ENCODE data around the gene SGPP2.
A peak's percentile ranks its signal among the peaks of the same experiment; 100 is the strongest.

The SGPP2 gene

DNA sequence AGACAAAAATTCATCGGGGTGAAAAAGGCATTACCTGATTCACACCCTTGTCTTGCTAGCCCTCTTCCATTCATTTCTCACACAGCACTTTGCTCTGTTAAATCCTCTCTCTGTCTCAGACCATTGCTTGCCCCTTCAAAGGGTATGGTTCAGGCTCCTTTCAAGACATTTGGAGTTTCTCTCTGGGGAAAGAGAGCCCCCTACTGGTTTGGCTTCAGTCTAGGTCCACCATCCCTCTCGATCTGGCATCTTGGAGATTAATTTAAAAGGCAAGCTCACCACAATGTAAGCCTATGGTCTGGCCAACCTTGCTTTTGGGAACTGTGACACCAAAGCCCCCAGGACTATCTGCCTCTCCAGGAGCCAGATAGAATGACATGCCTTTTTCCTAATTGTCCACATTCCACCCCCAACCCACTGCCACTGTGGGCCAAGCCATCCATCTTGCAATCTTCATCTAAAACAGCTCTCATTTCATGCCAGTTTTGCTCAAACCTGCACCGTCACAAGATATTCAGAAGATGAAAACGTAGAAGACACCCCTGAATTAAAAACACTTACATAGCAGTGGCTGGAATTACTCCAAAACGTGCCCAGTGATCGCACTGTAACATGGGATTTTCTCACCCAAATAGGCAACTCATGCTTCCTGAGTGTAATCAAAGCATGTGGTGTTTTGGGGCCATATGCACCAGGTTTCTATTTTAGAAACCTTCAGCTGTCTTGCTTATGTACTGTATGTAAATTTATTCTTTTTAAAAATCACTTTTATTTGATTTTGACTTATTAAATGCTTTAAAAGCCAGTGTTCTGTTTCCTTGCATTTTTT is 137.7 kb downstream of the SGPP2 start:
- Histone ChIP-seq H3K4me1 (ENCODE audit: control insufficient read depth, insufficient read depth, low read length) (no peaks in the 10 kb centered on the region), H3K9me3 (ENCODE audit: control insufficient read depth, insufficient read depth, low read depth, low read length) (no peaks in the 10 kb centered on the region), H3K27ac (ENCODE audit: extremely low read depth, low read depth, low read length) (no peak overlapping the region), H3K4me3 (ENCODE audit: low read depth, low read length) (no peak overlapping the region), H3K36me3 (ENCODE audit: control insufficient read depth in 2 of 2, insufficient read depth in 1 of 2, low read length in 2 of 2) (peaks cover 0 to 41% of the 10 kb centered on the region in 2 experiments; a peak in 1 of 3 replicates)
- ChIA-PET CTCF (interaction anchor here (0.6 to 3.5 kb wide), 35 partner anchors 9 to 537 kb away, joined by 3 to 39 read pairs (median 5); partner anchors contain the start of gene PAX3), POLR2A (interaction anchor here (1.0 kb wide), 1 partner anchor 263 kb away, joined by 4 read pairs; the partner anchor contains the start of gene PAX3)
- TF ChIP-seq ZNF654 (tag by site-specific recombination; IDR thresholded peaks at IDR 0.05; ENCODE audit: low read depth) (peak; percentile 80), ZNF660 (tag by site-specific recombination; IDR thresholded peaks at IDR 0.05) (peak; percentile 77; the same call in 1 of the 2 replicates), ZNF2 (tag by site-specific recombination; IDR thresholded peaks at IDR 0.05) (0 out of 2 replicates have a peak, but pooled peaks have one; percentile 45), ZBTB17 (tag by site-specific recombination; IDR thresholded peaks at IDR 0.05) (peak; percentile 60), ZNF335 (tag by site-specific recombination; conservative IDR thresholded peaks at IDR 0.05) (no peak), ZSCAN30 (tag by site-specific recombination; IDR thresholded peaks at IDR 0.05) (0 out of 2 replicates have a peak, but pooled peaks have one; percentile 38), TRIM28 (IDR thresholded peaks at IDR 0.05; ENCODE audit: borderline replicate concordance, low read length) (0 out of 2 replicates have a peak, but pooled peaks have one; percentile 15), ZNF830 (tag by site-specific recombination; IDR thresholded peaks at IDR 0.05; ENCODE audit: low read depth) (no peak)
- TF ChIP-seq, protein P1, sequence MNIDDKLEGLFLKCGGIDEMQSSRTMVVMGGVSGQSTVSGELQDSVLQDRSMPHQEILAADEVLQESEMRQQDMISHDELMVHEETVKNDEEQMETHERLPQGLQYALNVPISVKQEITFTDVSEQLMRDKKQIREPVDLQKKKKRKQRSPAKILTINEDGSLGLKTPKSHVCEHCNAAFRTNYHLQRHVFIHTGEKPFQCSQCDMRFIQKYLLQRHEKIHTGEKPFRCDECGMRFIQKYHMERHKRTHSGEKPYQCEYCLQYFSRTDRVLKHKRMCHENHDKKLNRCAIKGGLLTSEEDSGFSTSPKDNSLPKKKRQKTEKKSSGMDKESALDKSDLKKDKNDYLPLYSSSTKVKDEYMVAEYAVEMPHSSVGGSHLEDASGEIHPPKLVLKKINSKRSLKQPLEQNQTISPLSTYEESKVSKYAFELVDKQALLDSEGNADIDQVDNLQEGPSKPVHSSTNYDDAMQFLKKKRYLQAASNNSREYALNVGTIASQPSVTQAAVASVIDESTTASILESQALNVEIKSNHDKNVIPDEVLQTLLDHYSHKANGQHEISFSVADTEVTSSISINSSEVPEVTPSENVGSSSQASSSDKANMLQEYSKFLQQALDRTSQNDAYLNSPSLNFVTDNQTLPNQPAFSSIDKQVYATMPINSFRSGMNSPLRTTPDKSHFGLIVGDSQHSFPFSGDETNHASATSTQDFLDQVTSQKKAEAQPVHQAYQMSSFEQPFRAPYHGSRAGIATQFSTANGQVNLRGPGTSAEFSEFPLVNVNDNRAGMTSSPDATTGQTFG (tag by site-specific recombination; IDR thresholded peaks at IDR 0.05; ENCODE audit: borderline replicate concordance) = no peak
- TF ChIP-seq, protein P2, sequence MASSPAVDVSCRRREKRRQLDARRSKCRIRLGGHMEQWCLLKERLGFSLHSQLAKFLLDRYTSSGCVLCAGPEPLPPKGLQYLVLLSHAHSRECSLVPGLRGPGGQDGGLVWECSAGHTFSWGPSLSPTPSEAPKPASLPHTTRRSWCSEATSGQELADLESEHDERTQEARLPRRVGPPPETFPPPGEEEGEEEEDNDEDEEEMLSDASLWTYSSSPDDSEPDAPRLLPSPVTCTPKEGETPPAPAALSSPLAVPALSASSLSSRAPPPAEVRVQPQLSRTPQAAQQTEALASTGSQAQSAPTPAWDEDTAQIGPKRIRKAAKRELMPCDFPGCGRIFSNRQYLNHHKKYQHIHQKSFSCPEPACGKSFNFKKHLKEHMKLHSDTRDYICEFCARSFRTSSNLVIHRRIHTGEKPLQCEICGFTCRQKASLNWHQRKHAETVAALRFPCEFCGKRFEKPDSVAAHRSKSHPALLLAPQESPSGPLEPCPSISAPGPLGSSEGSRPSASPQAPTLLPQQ (tag by site-specific recombination; IDR thresholded peaks at IDR 0.05) = peak; percentile 66; the same call in 1 of the 2 replicates
- TF ChIP-seq, protein P3, sequence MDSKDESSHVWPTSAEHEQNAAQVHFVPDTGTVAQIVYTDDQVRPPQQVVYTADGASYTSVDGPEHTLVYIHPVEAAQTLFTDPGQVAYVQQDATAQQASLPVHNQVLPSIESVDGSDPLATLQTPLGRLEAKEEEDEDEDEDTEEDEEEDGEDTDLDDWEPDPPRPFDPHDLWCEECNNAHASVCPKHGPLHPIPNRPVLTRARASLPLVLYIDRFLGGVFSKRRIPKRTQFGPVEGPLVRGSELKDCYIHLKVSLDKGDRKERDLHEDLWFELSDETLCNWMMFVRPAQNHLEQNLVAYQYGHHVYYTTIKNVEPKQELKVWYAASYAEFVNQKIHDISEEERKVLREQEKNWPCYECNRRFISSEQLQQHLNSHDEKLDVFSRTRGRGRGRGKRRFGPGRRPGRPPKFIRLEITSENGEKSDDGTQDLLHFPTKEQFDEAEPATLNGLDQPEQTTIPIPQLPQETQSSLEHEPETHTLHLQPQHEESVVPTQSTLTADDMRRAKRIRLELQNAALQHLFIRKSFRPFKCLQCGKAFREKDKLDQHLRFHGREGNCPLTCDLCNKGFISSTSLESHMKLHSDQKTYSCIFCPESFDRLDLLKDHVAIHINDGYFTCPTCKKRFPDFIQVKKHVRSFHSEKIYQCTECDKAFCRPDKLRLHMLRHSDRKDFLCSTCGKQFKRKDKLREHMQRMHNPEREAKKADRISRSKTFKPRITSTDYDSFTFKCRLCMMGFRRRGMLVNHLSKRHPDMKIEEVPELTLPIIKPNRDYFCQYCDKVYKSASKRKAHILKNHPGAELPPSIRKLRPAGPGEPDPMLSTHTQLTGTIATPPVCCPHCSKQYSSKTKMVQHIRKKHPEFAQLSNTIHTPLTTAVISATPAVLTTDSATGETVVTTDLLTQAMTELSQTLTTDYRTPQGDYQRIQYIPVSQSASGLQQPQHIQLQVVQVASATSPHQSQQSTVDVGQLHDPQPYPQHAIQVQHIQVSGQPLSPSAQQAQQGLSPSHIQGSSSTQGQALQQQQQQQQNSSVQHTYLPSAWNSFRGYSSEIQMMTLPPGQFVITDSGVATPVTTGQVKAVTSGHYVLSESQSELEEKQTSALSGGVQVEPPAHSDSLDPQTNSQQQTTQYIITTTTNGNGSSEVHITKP (tag by site-specific recombination; IDR thresholded peaks at IDR 0.05) = peak; percentile 33; the same call in 1 of the 2 replicates
- TF ChIP-seq, protein P4, sequence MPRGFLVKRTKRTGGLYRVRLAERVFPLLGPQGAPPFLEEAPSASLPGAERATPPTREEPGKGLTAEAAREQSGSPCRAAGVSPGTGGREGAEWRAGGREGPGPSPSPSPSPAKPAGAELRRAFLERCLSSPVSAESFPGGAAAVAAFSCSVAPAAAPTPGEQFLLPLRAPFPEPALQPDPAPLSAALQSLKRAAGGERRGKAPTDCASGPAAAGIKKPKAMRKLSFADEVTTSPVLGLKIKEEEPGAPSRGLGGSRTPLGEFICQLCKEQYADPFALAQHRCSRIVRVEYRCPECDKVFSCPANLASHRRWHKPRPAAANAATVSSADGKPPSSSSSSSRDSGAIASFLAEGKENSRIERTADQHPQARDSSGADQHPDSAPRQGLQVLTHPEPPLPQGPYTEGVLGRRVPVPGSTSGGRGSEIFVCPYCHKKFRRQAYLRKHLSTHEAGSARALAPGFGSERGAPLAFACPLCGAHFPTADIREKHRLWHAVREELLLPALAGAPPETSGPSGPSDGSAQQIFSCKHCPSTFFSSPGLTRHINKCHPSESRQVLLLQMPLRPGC (tag by site-specific recombination; IDR thresholded peaks at IDR 0.05) = no peak
